Embryonic facial prominence (tissue), 1 donor: ENCODE measurements around the gene TESMIN.

Source experiments
- DNase-seq: peaks from one replicate; pipeline ENCODE4 v3.0.0-alpha.2; 2016; ENCODE audit errors: extremely low spot score

The TESMIN gene

DNA sequence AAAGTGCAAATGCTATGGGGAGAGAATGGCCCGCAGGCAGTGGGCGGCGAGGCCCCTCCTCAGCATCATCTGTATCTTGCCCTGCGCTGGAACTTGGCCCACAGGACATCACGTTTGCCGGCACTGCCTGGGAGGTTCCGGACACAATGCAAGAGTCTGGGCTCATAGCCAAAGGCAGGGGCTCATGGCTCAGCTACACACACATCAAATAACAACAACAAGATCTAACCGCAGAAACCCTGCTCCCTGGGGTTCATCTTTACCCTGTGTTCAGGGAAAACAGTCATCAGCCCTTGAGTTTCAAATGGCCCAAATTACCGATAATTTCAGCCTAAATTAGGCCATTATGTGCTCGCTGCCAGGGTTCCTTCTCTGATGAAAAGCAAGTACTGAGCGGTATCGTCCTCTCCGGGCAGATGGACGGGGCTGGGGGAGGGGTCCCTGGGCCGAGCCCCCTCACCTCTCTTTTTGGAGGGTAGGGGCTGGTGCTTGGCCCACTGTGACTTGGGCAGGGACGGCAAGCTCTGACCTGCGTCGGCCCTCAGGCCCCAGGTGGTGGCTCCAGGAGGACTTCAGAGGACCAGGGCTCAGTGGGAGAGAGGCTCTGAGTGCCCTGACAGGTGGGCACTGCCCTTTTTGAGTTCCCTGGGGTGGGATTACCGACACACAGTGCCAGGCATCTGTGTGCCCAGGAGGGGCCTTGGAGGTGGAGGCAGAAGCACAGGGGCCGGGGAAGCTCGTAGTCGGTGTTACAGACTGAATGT is 92.0 kb downstream of the TESMIN start:
- DNase-seq = peak; percentile 75

DNA sequence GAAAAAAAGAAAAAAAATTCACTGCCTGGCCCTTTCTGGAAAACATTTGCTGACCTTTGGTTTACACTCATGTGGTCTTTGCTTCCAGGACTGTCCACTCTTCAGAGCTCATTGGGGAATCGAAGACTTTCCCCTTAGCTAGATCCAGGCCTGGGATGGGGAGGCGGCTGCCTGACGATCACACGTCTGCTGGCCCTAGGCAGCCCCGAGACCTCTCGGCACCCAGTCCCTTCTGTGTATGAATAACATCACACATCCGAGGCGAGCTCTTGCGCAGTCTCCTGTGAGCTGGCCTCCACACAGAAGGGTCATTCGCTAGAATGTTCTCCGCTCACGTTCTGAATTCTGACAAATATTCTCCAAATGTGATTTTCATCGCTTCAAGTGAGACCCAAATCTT is 92.7 kb downstream of the TESMIN start:
- no peak for DNase-seq

DNA sequence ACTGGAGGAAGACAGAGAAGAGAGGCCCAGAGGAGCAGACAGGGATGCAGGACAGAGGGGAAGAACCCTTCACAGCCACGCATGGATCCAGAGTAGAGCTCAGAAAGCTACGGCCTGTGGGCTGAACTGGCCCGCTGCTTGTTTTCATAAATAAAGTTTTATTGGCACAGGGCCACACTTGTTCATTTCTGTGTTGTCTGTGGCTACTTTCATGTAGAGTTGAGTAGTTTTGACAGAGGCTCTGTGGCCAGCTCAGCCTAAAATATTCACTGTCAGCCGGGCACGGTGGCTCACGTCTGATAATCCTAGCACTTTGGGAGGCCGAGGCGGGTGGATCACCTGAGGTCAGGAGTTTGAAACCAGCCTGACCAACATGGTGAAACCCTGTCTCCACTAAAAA is 93.2 kb downstream of the TESMIN start:
- DNase-seq = no peak
